ENCODE measurements around the gene CLEC16A. TPM values are rescaled to one million over a fixed set of nuclear protein-coding genes. Genes with fewer than 3 reads are reported as not detected.

Gene CLEC16A
- polyA plus RNA-seq, 3 donors, result 3.4 to 12.0 (median 5.8) TPM

DNA sequence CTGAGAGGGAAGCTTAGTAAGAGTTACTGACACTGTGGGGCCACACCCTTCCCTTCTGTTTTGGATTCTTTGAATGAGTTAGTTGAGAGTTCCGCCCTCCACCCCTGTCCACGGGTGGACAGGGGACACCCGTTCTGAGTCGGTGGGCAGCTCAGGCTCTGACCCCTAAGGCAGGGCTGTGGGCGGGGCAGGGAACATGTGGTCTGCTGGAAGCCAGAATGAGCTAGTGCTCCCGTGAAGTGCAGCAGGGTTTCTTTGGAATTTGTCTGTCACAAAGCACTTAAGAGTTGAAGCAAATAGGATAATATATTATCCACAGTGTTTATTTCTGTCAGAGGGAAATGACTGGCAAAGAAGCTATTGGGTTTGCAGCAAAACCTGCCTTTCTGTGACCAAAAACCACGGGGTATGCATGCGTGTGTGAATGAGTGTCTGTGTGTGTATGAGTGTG, 90.1 kb downstream of the CLEC16A start:
- peaks cover 12% of the 10 kb centered on the region for H3K4me1 Mint-ChIP-seq
- Histone ChIP-seq H2AFZ (ENCODE audit: insufficient read depth, low read depth, low read length, poor library complexity, severe bottlenecking) (no peak overlapping the region), H3K9me3 (replicated peaks in 1 of 2; ENCODE audit: control insufficient read depth in 1 of 2, insufficient read depth in 1 of 2, low read length in 2 of 2) (no peaks in the 10 kb centered on the region), H3K27ac (ENCODE audit: low read depth in 1 of 2, low read length in 2 of 2) (no peak overlapping the region), H3K36me3 (replicated peaks in 1 of 2; ENCODE audit: control insufficient read depth in 1 of 2, insufficient read depth in 2 of 2, low read length in 2 of 2) (peaks cover 47 to 94% of the 10 kb centered on the region in 2 donors), H3K4me2 (replicated peaks; ENCODE audit: extremely low read depth, low read length, poor library complexity, severe bottlenecking) (no peak overlapping the region), H3K4me1 (ENCODE audit: control insufficient read depth in 1 of 2, insufficient read depth in 2 of 2, low read length in 2 of 2) (peaks cover 0 to 9% of the 10 kb centered on the region in 2 donors), H3K27me3 (ENCODE audit: control insufficient read depth in 2 of 2, insufficient read depth in 2 of 2, low read length in 2 of 2) (no peaks in the 10 kb centered on the region), H3K79me2 (ENCODE audit: insufficient read depth, low read length) (no peaks in the 10 kb centered on the region), H3K4me3 (replicated peaks in 1 of 3; ENCODE audit: low read depth in 2 of 3, low read length in 3 of 3) (no peak overlapping the region), H3K9ac (ENCODE audit: insufficient read depth, low read length, poor library complexity, severe bottlenecking) (no peak overlapping the region), H4K20me1 (ENCODE audit: insufficient read depth, low read length) (peaks cover 9% of the 10 kb centered on the region)
- peaks cover 90 to 94% of the 10 kb centered on the region in 2 donors for H3K36me3 Mint-ChIP-seq
- no peak for DNase-seq
- WGBS (ENCODE audit: insufficient coverage), result 70% methylated on average over 2 of the region's 8 CpGs
- H3K27me3 Mint-ChIP-seq (ENCODE audit: low read depth in 3 of 3), result peaks cover 0 to 3% (median 0%) of the 10 kb centered on the region in 3 donors
- intact Hi-C loops (cut with micrococcal nuclease), result no loop called here
- H3K9me3 Mint-ChIP-seq, result no peaks in the 10 kb centered on the region
- H3K4me3 Mint-ChIP-seq, result no peak overlapping the region
- TF ChIP-seq, protein P1, sequence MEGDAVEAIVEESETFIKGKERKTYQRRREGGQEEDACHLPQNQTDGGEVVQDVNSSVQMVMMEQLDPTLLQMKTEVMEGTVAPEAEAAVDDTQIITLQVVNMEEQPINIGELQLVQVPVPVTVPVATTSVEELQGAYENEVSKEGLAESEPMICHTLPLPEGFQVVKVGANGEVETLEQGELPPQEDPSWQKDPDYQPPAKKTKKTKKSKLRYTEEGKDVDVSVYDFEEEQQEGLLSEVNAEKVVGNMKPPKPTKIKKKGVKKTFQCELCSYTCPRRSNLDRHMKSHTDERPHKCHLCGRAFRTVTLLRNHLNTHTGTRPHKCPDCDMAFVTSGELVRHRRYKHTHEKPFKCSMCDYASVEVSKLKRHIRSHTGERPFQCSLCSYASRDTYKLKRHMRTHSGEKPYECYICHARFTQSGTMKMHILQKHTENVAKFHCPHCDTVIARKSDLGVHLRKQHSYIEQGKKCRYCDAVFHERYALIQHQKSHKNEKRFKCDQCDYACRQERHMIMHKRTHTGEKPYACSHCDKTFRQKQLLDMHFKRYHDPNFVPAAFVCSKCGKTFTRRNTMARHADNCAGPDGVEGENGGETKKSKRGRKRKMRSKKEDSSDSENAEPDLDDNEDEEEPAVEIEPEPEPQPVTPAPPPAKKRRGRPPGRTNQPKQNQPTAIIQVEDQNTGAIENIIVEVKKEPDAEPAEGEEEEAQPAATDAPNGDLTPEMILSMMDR (IDR thresholded peaks at IDR 0.05), result no peak
- H3K27ac Mint-ChIP-seq, result peak overlapping the region in 1 of 7 donors; percentile 7

DNA sequence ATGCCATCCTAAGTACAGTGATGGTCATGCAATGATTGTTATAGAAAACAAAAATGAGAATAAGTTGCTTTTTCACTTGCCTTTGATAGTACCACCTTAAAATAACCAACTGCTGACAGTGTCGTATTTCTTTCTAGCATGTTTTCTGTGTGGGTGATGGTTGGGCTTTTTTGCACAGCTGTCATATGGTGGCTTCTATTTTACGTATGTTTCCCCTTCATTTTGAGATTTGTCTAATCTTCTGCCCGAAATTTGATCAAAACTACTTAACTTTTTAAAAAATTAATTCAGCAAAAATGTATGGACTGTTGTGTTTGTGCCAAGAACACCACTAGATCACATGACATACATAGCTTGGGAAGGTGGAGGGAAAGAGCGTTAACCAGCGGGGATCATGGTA, 90.7 kb downstream of the CLEC16A start:
- H3K4me1 Mint-ChIP-seq, result peaks cover 12% of the 10 kb centered on the region

More for the DNA sequence above, 90.7 kb downstream of the CLEC16A start:
- peaks cover 91 to 96% of the 10 kb centered on the region in 2 donors for H3K36me3 Mint-ChIP-seq
- H3K4me3 Mint-ChIP-seq, result no peak overlapping the region
- no peak overlapping the region for H3K4me3 ChIP-seq (replicated peaks in 1 of 3; ENCODE audit: low read depth in 2 of 3, low read length in 3 of 3)
- H3K27me3 Mint-ChIP-seq (ENCODE audit: low read depth in 3 of 3), result peaks cover 0 to 3% (median 0%) of the 10 kb centered on the region in 3 donors
- H3K79me2 ChIP-seq (ENCODE audit: insufficient read depth, low read length), result no peaks in the 10 kb centered on the region
- no peaks in the 10 kb centered on the region for H3K27me3 ChIP-seq (ENCODE audit: control insufficient read depth in 2 of 2, insufficient read depth in 2 of 2, low read length in 2 of 2)
- H3K9me3 Mint-ChIP-seq, result no peaks in the 10 kb centered on the region
- H3K27ac Mint-ChIP-seq, result no peak overlapping the region
- TF ChIP-seq, protein P1 (IDR thresholded peaks at IDR 0.05), result no peak
- H3K4me2 ChIP-seq (replicated peaks; ENCODE audit: extremely low read depth, low read length, poor library complexity, severe bottlenecking), result no peak overlapping the region
- peaks cover 0 to 9% of the 10 kb centered on the region in 2 donors for H3K4me1 ChIP-seq (ENCODE audit: control insufficient read depth in 1 of 2, insufficient read depth in 2 of 2, low read length in 2 of 2)
- H4K20me1 ChIP-seq (ENCODE audit: insufficient read depth, low read length), result peaks cover 9% of the 10 kb centered on the region
- intact Hi-C loops (cut with micrococcal nuclease), result no loop called here
- peaks cover 48 to 94% of the 10 kb centered on the region in 2 donors for H3K36me3 ChIP-seq (replicated peaks in 1 of 2; ENCODE audit: control insufficient read depth in 1 of 2, insufficient read depth in 2 of 2, low read length in 2 of 2)
- WGBS (ENCODE audit: insufficient coverage), result no CpG with 5 or more reads among the region's 5 CpGs
- no peak for DNase-seq
- H3K9ac ChIP-seq (ENCODE audit: insufficient read depth, low read length, poor library complexity, severe bottlenecking), result no peak overlapping the region
- H3K27ac ChIP-seq (ENCODE audit: low read depth in 1 of 2, low read length in 2 of 2), result no peak overlapping the region
- H3K9me3 ChIP-seq (replicated peaks in 1 of 2; ENCODE audit: control insufficient read depth in 1 of 2, insufficient read depth in 1 of 2, low read length in 2 of 2), result no peaks in the 10 kb centered on the region
- no peak overlapping the region for H2AFZ ChIP-seq (ENCODE audit: insufficient read depth, low read depth, low read length, poor library complexity, severe bottlenecking)

All from CD14-positive monocyte (primary cell).